ENCODE results near the gene MYH3.
"Not testable (repeated sequence)": the region's sequence is repeated elsewhere in the genome, so short reads cannot be mapped to it uniquely, and the experiment has no call there.

DNA sequence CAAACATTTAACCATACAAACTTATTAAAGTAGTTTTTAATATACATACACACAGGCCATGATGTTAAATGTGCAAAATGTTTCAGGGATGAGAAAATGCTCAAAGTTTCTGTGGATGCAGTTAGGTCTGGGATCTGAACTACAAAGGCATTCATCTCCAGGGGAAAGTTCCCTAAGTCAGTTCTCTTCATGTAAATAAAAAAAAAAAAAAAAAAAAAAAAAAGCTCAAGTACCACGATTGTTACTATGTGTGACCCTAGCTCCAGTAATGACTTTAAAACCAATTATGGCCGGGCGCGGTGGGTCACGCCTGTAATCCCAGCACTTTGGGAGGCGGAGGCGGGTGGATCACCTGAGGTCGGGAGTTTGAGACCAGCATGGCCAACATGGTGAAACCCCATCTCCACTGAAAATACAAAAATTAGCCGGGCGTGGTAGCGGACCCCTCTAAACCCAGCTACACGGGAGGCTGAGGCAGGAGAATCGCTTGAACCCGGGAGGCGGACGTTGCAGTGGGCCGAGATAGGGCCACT, 38.8 kb upstream of the MYH3 start:
- not testable (repeated sequence) for TF ChIP-seq CTCF (IDR thresholded peaks at IDR 0.05); ZFX (IDR thresholded peaks at IDR 0.05; ENCODE audit: borderline replicate concordance)
